Measurements from ENCODE around the gene IL1F10. TPM values are rescaled to one million over a fixed set of nuclear protein-coding genes. Genes with fewer than 3 reads are reported as not detected.

Gene IL1F10
- polyA plus RNA-seq, 1 experiment = not detected

DNA sequence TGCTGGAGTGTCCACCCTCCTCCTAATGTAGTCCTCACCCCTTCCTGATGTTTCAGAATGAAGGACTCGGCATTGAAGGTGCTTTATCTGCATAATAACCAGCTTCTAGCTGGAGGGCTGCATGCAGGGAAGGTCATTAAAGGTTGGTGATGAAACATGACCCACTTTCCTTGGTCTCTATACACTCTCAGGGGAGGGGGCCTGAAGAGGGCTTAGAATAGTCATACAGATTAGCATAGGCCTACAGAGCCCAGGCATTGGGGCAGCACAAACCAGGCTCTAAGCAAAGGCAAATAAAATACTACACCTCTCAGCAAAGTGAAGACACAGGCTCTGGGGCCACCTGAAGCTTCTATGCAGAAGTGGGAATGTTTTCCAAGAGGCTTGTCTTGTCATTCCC is 7.0 kb upstream of the IL1F10 start:
- DNase-seq (ENCODE audit: low read depth) = no peak
- H3K27me3 ChIP-seq (ENCODE audit: control insufficient read depth, insufficient read depth, low read length) = peaks cover 5% of the 10 kb centered on the region; the same call in 1 of the 2 replicates
- ChIA-PET POLR2A (no interaction called here), CTCF (no interaction called here)
- H3K4me3 ChIP-seq (ENCODE audit: low read depth, low read length) = no peak overlapping the region
- TF ChIP-seq, protein P1, sequence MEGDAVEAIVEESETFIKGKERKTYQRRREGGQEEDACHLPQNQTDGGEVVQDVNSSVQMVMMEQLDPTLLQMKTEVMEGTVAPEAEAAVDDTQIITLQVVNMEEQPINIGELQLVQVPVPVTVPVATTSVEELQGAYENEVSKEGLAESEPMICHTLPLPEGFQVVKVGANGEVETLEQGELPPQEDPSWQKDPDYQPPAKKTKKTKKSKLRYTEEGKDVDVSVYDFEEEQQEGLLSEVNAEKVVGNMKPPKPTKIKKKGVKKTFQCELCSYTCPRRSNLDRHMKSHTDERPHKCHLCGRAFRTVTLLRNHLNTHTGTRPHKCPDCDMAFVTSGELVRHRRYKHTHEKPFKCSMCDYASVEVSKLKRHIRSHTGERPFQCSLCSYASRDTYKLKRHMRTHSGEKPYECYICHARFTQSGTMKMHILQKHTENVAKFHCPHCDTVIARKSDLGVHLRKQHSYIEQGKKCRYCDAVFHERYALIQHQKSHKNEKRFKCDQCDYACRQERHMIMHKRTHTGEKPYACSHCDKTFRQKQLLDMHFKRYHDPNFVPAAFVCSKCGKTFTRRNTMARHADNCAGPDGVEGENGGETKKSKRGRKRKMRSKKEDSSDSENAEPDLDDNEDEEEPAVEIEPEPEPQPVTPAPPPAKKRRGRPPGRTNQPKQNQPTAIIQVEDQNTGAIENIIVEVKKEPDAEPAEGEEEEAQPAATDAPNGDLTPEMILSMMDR (IDR thresholded peaks at IDR 0.05; ENCODE audit: insufficient read depth, low read depth, low read length) = no peak
- no peaks in the 10 kb centered on the region for H3K36me3 ChIP-seq (ENCODE audit: control insufficient read depth, insufficient read depth, low read length)

DNA sequence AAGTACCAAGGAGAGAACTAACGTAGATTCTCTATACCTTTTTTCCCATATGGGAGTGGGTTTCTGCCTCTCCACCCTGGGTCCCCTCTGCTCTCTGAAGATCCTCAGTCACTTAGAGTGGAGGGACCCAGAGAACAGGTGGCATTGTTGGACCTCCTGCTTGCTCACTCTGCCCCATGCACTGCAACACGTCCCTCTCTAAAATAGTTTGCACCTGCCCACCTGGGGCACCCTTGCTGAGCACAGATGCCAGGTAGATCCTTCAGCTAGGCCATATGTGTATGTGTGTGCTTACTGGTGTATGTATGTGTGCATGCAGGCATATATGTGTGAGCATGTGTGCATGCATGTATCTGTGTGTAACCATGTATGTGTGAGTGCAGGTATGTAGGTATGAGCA is 6.5 kb upstream of the IL1F10 start:
- CTCF ChIA-PET = no interaction called here

DNA sequence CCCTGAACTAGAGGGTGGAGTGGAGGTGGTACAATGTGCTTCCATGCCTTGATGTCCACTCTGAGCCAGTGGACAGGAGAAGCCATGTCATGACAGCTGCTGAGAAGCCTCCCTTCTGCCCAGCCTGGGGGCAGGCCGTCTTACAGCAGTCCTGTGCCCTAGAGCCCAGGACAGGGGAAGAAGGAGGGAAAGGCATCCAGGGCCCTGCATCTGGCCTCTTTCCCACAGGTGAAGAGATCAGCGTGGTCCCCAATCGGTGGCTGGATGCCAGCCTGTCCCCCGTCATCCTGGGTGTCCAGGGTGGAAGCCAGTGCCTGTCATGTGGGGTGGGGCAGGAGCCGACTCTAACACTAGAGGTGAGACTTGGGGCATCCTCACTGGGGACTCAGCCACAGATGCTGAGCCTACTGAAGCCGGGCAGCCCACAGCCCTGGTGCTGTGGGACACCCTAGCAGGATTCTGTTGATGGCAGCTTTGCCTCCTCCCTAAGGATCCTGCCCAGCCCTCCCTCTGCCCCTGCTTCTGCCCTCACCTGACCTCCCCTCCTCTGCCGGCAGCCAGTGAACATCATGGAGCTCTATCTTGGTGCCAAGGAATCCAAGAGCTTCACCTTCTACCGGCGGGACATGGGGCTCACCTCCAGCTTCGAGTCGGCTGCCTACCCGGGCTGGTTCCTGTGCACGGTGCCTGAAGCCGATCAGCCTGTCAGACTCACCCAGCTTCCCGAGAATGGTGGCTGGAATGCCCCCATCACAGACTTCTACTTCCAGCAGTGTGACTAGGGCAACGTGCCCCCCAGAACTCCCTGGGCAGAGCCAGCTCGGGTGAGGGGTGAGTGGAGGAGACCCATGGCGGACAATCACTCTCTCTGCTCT is 5.6 kb upstream of the IL1F10 start:
- Histone ChIP-seq H3K36me3 (ENCODE audit: control insufficient read depth, insufficient read depth, low read length) (no peaks in the 10 kb centered on the region), H3K27me3 (ENCODE audit: control insufficient read depth, insufficient read depth, low read length) (peaks cover 5% of the 10 kb centered on the region; the same call in 1 of the 2 replicates), H3K4me3 (ENCODE audit: low read depth, low read length) (no peak overlapping the region)
- TF ChIP-seq, protein P1 (IDR thresholded peaks at IDR 0.05; ENCODE audit: insufficient read depth, low read depth, low read length) = no peak
- DNase-seq (ENCODE audit: low read depth) = no peak
- POLR2A ChIA-PET = no interaction called here
- CTCF ChIA-PET = interaction anchor here (0.5 kb wide), 1 partner anchor 198 kb away, joined by 3 read pairs; no protein-coding TSS in a partner anchor

More for the DNA sequence above, 6.5 kb upstream of the IL1F10 start:
- Histone ChIP-seq H3K4me3 (ENCODE audit: low read depth, low read length) (no peak overlapping the region), H3K36me3 (ENCODE audit: control insufficient read depth, insufficient read depth, low read length) (no peaks in the 10 kb centered on the region), H3K27me3 (ENCODE audit: control insufficient read depth, insufficient read depth, low read length) (peaks cover 5% of the 10 kb centered on the region; the same call in 1 of the 2 replicates)
- POLR2A ChIA-PET = no interaction called here
- TF ChIP-seq, protein P1 (IDR thresholded peaks at IDR 0.05; ENCODE audit: insufficient read depth, low read depth, low read length) = no peak
- DNase-seq (ENCODE audit: low read depth) = no peak

DNA sequence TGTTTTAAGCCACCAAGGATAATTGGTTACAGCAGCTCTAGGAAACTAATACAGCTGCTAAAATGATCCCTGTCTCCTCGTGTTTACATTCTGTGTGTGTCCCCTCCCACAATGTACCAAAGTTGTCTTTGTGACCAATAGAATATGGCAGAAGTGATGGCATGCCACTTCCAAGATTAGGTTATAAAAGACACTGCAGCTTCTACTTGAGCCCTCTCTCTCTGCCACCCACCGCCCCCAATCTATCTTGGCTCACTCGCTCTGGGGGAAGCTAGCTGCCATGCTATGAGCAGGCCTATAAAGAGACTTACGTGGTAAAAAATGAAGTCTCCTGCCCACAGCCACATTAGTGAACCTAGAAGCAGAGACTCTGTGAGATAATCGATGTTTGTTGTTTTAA is 3.5 kb upstream of the IL1F10 start:
- TF ChIP-seq, protein P1 (IDR thresholded peaks at IDR 0.05; ENCODE audit: insufficient read depth, low read depth, low read length) = no peak

DNA sequence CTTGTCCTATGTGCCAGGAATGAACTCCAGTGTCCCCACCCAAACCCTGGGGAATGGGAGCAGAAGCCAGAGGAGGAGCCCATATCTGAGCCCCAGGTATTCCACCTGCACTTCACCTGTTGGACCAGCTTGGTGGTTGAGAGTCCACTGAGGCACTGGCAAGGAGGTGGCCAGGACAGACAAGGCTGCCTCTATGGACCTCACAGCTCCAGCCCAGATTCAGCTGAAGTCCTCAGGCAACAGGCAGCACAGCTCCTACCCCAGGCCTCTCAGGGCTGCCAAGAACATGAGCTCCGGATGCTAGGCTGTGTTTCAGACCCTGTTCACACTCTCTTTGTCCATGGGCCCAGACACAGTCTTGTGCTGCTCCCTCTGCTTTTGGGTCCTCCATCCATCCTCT is 2.9 kb upstream of the IL1F10 start:
- H3K36me3 ChIP-seq (ENCODE audit: control insufficient read depth, insufficient read depth, low read length) = no peaks in the 10 kb centered on the region
- TF ChIP-seq, protein P1 (IDR thresholded peaks at IDR 0.05; ENCODE audit: insufficient read depth, low read depth, low read length) = no peak
- H3K27me3 ChIP-seq (ENCODE audit: control insufficient read depth, insufficient read depth, low read length) = peaks cover 2% of the 10 kb centered on the region; the same call in 1 of the 2 replicates
- POLR2A ChIA-PET = no interaction called here
- H3K4me3 ChIP-seq (ENCODE audit: low read depth, low read length) = no peak overlapping the region
- DNase-seq (ENCODE audit: low read depth) = no peak
- CTCF ChIA-PET = interaction anchor here (1.2 kb wide), 1 partner anchor 15 kb away, joined by 3 read pairs; no protein-coding TSS in a partner anchor

More for the DNA sequence above, 3.5 kb upstream of the IL1F10 start:
- no peak overlapping the region for H3K4me3 ChIP-seq (ENCODE audit: low read depth, low read length)
- POLR2A ChIA-PET = no interaction called here
- no peaks in the 10 kb centered on the region for H3K36me3 ChIP-seq (ENCODE audit: control insufficient read depth, insufficient read depth, low read length)
- H3K27me3 ChIP-seq (ENCODE audit: control insufficient read depth, insufficient read depth, low read length) = peaks cover 3% of the 10 kb centered on the region; the same call in 1 of the 2 replicates
- DNase-seq (ENCODE audit: low read depth) = no peak
- CTCF ChIA-PET = interaction anchor here (1.2 kb wide), 1 partner anchor 16 kb away, joined by 3 read pairs; no protein-coding TSS in a partner anchor

All from BJ (cell line).